HG02840 (cell line): Measurements from ENCODE around the gene PSMD6.

Source experiments
- ATAC-seq: cut with Tn5 transposase; IDR thresholded peaks from one replicate; pipeline ENCODE4 v1.9.1; 2021; ENCODE audit warnings: mild to moderate bottlenecking, moderate library complexity, moderate number of reproducible peaks; ENCODE audit not compliant: unreplicated experiment, low FRiP score

The PSMD6 gene

DNA sequence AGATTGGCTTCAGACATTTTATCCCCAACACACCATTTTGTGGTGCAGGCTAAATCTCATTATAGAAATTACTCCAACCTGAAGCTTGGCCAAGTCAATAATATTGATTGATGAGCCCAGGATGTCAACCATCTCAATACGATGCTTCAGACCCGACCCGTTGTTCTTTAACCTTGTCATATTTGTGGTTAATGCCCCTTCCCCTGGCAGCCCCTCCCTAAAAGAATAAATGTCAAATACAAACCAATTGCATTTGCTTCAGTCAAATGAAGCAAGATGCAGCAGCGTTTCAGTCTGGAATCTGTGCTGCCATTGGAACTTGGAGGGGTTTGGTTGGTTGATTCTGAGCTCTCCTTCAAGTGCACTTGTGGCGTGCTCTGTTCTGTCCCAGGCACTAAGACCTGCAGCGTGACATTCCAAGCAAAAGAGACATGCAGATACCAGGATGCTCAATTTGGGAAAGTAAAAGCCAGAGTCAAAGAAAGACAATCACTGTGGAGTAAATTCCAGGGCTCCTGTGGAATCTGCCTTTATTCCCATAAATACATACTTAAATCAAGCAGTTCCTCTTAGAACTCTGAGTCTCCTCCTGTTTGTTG is 23.8 kb upstream of the PSMD6 start:
- ATAC-seq: no peak

DNA sequence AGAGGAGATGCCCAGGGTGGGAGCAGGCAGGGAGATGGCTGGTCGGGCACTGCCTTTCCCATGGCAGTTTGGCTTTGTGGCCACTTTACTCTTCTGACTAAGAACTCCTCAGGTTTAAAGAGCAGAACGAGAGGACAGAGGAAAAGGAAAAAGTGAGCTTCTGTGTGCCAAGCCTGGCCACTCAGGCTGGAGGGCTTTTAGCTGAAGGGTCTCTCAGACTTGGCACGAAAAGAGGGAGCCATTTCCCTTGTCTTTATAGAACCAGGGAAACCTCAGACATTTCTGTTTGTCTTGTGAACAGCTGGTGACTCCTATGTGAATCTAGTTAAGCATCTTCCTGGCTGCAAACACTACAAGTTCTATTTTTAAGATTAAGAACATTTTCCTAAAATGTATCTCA is 23.3 kb upstream of the PSMD6 start:
- ATAC-seq: no peak

DNA sequence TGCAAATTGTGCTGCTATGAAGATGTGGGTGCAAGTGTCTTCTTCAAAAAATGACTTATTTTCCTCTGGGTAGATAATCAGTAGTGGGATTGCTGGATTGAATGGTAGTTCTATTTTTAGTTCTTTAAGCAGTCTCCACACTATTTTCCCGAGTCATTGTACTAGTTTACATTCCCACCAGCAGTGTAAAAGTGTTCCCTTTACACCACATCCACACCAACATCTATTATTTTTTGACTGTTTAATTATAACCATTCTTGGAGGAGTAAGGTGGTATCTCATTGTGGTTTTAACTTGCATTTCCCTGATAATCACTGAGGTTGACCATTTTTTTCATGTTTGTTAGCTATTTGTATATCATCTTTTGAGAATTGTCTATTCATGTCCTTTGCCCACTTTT is 19.7 kb upstream of the PSMD6 start:
- ATAC-seq: no peak

DNA sequence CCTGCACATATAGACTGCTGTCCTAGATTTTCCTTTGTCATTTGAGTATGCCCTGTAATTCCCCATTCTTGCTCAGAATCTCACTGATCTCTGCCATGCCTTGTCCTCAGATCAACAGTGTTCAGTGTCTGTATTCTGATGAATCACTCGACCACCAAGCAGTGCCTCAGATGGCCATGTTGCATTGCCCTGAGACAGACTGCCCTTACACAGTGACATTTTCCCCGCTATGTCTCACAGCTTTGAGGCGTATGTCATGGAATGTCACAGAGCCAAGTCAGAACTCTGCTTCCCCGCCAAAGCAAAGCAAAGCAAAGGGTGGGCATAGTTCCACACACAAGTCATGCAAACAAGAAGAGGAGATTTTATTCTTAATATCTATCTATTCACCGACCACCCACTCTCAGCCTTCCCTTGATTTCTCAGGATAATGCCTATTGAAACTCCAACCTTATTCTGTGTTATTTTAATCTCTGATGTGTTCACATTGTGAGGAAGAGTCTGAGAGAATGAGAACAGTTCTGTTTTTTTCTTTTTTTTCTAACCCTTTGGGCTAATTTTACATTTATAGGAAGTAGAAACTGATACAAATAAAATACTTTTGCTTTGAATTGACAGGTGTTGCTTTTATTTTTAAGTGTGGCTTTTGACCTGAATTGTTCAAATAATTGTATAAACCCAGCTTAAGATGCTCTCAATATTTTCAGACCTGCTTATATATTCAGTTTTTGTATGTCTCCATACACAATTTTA is 16.9 kb upstream of the PSMD6 start:
- ATAC-seq: no peak

DNA sequence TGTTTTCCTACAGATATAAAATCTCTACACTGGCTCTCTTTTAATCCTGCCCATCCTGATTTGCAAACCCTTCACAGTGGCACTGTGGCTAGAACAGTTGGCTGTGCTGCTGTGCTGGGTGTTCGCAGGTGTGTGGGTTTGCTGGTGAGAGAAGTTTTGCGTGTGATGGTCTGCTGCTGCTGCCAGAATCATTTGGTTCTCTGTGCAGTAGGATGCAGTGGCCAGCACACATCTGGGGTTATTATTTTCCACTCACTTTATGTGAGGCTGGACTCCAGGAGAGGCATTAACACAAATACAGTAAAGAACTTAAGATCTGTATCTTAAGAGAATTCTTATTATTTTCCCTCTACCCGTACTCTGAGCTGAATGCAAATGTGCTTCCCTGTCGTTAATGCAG is 16.0 kb upstream of the PSMD6 start:
- no peak for ATAC-seq

DNA sequence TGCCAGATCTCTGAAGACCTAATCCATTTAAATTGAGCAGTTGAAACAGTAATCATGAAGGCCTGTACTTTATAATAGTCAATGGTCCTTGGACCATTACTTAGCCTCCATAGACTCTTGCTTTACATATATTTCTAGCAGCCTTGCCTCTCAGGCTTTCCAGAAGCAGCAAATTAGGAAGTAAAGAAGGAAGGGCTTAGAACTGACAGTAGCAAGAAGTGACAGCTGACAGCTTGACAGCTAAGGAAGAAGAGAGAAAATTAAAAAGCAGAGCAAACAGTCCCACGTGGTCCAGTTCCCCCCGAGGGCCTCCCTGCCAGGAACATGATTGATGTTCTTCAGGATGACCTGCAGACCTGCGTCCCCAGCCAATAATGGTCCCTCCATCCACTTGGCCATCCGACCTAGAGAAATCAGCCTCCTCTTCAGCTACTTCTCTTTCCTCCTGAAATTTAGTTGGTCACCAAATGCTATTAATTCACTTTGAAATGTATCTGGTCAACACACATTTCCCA is 15.0 kb upstream of the PSMD6 start:
- ATAC-seq: no peak

DNA sequence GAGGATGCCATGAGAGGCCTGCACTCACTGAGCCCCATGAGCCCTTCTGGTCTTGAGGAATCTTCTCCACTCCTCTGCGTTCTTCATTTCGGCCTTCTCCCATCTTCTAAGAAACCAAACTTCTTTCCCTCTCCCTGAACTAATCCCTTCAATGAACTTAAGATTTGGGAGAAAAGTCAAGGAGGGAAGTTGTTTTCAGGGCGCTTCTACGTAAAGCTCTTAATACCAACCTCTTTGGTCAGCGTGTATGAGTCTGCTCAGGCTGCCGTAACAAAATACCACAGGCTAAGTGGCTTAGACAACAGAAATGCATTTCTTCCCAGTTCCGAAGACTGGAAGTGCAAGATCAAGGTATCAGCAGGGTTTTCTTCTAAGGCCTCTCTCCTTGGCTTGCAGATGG is 13.8 kb upstream of the PSMD6 start:
- ATAC-seq: no peak

DNA sequence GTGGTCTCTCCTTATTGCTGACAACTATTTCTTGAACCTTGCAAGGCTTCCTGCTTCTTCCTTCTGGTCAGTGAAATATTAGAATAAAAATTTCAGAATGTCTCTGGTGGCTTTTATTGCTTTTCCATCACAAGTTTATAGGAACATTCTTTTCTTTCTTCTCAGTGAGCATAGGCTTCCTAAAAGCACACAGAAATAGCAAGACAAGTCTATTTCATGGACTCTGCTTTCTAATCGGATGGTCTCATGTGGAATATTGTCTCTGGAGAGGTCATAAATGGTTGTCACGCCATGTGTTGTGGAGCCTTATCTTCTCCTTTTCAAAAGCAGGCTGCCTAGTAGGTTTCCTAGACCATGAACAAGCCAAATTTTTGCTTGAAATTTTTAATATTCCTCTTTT is 9.8 kb upstream of the PSMD6 start:
- ATAC-seq: no peak

DNA sequence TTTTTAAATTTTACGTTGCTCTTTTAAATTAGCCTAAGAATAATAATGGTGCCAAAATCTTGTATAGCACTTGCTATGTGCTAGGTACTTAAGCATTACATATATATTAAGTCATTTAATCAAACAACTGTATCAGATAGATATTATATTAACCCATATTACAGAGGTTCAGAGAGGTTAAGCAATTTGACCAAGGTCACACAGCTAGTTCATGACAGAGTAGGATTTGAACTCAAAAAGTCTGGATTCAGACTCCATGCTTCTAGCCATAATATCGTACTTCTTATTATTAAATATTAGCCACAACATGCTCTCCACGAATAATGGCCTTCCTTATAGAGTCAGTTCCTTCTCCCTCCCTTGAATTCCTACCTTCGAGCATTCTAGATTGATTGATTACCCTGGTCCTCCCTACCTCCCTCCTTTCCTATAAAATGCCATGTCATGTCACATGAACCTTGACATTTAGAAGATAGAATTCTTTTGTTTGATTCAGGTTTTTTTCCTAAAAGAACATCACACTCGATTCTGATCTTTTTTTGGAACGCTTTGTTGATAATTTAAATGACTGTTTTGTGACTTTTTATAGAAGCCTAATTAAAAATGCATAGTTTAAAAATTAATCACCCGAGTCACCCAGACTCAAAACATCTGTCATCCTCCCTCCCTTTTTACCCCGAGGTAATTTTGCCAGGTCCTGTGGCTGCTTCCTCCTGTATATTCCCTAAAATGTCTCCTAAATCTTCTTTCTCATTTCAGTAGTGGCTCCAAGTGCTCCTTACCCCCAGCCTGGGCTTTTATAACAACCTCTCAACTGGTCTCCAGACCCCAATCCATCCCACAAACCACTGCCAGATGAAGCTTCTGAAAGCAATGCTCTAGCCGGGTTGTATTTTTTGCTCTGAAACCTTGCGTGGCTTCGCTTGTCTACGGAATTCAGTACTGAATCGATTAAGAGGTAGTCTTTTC is 8.5 kb upstream of the PSMD6 start:
- no peak for ATAC-seq

DNA sequence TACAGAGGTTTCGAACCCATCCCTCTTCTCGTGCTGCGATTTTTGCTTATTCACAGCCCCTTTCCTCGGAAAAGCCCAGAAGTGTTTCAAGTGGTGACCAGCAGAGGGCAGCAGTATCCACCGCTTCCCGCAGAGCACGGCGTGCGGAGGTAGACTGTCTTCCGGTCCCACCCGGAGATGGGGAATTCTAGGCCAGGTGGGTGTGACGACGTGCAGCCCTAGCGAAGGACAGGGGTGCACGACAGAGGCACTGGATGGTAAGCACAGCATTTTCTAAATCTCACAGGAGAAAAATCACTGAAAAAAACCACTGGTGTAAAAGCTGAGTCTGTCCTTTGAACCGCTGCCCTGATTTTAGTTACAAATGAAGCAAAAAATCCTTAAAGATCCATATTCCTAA is 7.4 kb upstream of the PSMD6 start:
- no peak for ATAC-seq

DNA sequence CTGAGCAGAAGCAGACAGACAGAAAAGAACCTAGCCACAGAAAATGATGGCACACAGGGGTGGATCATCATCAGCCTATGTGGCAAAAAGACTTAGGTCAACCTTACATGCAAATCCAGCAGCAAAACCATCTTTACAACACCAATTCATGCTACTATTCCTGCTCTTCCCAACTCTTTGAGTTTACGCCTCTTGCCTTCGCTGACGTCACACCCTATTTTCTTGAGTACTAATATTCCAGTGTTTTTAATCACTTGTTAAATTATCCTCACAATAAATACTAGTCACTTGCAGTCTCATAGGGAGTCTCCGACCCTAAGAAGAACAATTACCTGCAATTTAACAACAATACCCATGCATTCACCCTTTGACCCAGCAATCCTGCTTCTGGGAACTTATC is 6.0 kb upstream of the PSMD6 start:
- no peak for ATAC-seq

DNA sequence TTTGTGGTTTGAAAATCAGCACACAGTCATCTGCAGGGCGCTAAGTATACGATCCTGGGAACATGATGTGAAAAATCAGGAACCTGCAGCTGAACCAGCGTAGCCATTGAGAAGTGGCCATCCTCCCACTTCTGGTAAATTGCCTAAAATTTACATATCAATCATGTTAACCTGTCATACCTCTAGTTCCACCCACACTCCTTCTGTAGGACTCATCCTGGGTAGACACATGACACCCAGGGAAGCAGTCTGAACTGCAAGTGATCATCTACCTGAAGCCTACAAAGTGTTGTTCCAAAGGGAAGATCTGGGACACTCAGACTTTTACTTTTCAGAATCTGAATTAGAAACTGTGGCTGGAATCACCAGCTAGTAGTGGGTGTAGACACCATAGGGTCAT is 5.5 kb upstream of the PSMD6 start:
- ATAC-seq: no peak

DNA sequence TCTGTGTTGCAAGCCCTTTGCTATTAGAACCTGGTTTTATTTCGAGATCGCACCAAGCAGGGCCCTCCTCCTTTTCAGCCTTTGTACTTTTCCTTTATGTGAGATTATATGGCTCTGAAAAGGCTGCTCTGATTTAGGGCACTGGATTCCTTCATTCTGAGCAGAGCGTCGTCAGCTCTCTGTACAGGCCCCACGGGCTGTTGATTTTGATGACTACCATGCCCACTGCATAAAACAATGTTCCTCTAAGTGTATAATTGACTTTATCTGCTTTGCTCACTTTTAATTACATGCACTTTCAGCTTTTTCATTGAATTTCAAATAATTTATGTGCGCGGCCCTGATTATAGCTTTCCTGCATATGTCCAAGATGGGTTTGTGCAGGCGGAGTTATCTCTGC is 4.4 kb upstream of the PSMD6 start:
- no peak for ATAC-seq

DNA sequence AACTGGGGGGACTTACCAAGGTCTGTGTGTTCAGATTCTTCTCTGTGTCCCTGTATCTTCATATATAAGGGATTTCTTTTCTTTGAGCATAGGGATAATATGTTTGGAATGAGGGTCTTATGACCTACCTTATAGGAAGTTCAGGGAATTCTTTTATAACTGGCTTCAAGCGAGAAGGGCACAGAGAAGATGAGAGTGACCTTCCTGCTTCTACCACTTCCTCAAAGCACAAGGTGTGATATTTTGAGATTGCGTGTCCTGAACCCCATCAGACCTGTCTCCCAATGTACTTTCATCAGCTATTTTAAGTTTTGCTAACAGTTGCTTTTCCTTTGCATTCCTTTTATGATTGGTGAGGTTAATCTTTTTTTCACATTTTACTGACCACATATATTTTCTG is 3.1 kb upstream of the PSMD6 start:
- no peak for ATAC-seq

DNA sequence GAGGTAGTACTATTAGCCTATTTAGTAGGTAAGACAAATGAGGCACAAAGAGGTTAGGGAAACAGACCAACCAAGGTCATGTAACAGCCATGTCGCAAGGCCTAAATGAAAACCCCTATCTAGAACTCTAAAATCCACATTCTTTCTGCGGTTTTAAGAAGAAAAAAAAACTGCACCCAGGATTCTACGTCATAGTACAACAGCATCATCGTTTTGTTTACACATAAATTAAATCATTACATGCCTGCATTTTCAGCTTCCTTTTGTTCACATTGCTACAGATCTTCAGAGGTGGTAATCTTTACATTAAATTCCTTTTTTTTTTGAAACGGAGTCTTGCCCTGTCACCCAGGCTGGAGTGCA is 548 bp upstream of the PSMD6 start:
- ATAC-seq: no peak

DNA sequence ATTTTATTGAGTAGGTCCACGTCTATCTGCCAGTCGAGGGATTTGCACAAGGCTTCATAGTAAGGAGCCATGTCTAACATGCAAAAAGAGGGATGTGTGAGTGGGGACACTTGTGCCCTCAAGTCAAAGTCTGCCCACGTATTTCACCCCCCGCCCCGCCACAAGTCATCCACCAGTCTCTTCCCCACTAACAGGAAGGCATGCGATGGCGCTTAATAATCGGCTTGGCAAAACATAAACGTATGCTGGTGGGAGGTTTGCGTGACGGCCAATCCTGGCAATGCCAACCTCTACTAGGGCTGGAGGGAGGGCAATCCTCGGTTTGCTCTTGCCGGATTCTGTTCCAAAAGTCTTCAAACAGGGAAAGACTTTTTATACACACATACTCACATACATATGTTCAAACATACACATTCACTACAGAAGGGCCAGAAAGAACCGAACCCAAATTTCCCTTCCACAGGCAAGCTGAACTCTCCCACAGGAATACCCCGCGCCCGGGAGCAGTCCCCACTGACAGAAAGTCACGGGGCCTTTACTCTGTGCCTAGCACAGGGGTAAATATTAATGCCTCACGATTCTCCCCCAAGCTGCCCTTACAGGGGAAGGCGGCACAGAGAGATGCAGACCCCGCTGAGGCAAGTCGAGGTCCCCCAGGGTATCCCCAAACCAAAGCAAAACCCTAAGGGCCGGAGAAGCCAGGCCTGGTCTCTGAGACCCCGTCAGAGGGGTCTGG is 675 bp downstream of the PSMD6 start:
- peak; percentile 24 for ATAC-seq

DNA sequence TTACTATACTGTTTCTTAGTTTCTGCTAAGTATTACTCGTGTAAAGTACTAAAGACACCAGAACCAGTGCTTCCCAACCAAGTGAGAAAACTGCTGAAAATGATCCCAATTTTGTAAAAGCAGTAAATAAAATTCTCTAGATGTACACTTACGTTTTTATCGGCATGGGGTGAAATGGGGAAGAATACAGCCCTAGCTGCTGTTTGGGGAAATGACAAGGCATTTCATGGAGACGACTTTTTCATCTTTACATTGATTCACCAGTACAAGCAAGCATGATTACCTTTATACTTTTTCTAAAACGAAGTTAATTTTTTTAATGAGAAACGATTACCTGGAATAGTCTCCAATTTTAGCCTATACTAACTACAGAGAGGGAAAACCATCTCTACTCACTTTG is 1.4 kb downstream of the PSMD6 start:
- ATAC-seq: no peak

DNA sequence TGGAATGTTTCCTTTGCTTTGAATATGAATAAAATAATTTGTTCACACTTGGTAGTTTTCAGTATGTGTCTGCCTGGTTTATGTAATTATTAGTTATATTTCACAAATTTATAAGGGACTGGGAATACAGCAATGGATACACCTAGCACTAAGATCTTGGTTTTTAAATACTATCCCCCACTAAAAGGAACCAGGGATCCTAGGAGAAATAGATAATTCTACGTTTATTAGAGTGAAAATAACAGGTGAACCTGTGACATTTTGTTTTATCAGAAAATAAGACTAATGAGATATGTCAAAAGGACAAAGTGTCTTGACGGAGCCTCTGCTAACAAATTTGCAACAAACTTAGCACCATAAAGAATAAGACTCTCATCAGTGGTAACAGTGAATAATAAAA is 3.4 kb downstream of the PSMD6 start:
- ATAC-seq: no peak

DNA sequence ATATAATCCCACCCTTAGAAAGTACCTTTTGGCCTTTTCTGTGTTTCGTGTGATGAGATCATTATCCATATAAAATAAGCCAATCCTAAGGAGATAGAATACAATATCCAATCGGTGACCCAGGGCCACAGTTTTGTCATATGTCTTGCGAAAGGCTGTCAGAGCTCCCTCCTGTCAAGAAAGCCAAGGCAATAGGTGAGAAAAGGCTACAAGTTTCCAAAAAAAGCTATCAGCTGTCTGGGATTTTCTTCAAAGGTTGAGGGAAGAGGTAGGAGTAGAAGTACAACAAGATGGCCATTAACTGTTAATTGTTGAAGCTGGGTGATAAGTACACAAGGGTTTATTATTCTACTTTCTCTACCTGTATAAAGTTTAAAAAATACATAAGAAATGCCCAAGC is 4.0 kb downstream of the PSMD6 start:
- no peak for ATAC-seq

DNA sequence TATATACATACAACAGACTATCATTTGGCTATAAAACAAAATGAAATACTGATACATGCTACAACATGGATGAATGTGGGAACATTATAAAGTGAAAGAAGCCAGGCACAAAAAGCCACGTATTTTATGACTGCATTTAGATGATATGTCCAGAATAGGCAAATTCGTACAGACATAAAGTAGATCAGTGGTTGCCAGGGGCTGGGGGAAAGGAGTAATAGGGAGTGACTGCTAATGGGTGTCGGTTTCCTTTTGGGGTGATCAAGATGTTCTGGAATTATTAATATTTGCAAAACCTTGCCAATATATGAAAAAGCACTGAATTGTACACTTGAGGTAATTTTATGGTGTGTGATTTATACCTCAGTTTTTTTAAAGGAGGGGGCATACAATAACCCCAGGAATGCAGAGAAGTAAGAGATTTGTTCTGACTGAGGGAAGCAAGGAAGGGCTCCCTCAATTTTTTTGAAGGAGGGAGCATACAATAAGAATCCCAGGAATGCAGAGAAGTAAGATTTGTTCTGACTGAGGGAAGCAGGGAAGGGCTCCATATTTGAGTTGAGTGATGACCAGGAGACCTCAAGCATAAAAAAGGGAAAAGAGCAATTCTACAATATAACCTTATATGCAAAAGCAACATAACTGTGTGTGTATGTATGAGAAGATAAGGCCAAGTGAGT is 6.2 kb downstream of the PSMD6 start:
- no peak for ATAC-seq
